PC-9 (cell line): ENCODE results near the gene MAPK10.

Experiments used
- CTCF ChIP-seq: fragments of 200-600 bp; sonication (generic); conservative IDR thresholded peaks from 2 replicates; pipeline ENCODE4 v1.6.1; 2017; ENCODE audit warnings: mixed run types, antibody characterized with exemption, mild to moderate bottlenecking, moderate library complexity
- EZH2 ChIP-seq: fragments of 200-600 bp; sonication (generic); IDR thresholded peaks from 2 replicates; pipeline ENCODE4 v1.8.0; 2017; ENCODE audit warnings: antibody characterized with exemption, low read depth

GRCh38 chr4:86101841-86102240 lies 258.0 kb downstream of the MAPK10 start:
- TF ChIP-seq EZH2 (no peak), CTCF (no peak)
